Germinal center (tissue), 1 donor: ENCODE measurements around the gene IDH3G.
"Not testable (repeated sequence)": the region's sequence is repeated elsewhere in the genome, so short reads cannot be mapped to it uniquely, and the experiment has no call there.

Experiments used
- DNase-seq: peaks from one replicate; pipeline ENCODE4 v3.0.0; 2012; ENCODE audit warnings: mixed read lengths, low spot score

The IDH3G gene

GRCh38 chrX:153755136-153755535 is 39.0 kb downstream of the IDH3G start:
- no peak for DNase-seq

GRCh38 chrX:153750127-153750774 is 43.9 kb downstream of the IDH3G start:
- no peak for DNase-seq

- not testable (repeated sequence) for DNase-seq
These were observed 45.2 kb downstream of the IDH3G start for GRCh38 chrX:153749017-153749416.

GRCh38 chrX:153746991-153747390 is 47.2 kb downstream of the IDH3G start:
- not testable (repeated sequence) for DNase-seq

- no peak for DNase-seq
These were observed 47.8 kb downstream of the IDH3G start for GRCh38 chrX:153746359-153746758.

GRCh38 chrX:153745067-153745433 is 49.1 kb downstream of the IDH3G start:
- not testable (repeated sequence) for DNase-seq

GRCh38 chrX:153744210-153745066 is 49.7 kb downstream of the IDH3G start:
- DNase-seq: no peak

- DNase-seq: not testable (repeated sequence)
These were observed 50.5 kb downstream of the IDH3G start for GRCh38 chrX:153743468-153744209.

- not testable (repeated sequence) for DNase-seq
These were observed 51.2 kb downstream of the IDH3G start for GRCh38 chrX:153742796-153743467.

GRCh38 chrX:153742111-153742510 is 52.1 kb downstream of the IDH3G start:
- not testable (repeated sequence) for DNase-seq

- no peak for DNase-seq
These were observed 52.7 kb downstream of the IDH3G start for GRCh38 chrX:153741446-153741845.

- no peak for DNase-seq
These were observed 53.4 kb downstream of the IDH3G start for GRCh38 chrX:153740631-153741222.

- DNase-seq: no peak
These were observed 54.3 kb downstream of the IDH3G start for GRCh38 chrX:153739754-153740486.

GRCh38 chrX:153738056-153738605 is 56.0 kb downstream of the IDH3G start:
- no peak for DNase-seq

- no peak for DNase-seq
These were observed 57.2 kb downstream of the IDH3G start for GRCh38 chrX:153736871-153737441.

GRCh38 chrX:153736071-153736820 is 57.9 kb downstream of the IDH3G start:
- no peak for DNase-seq
